HG02884 (cell line): Measurements from ENCODE around the gene NFAT5.
"Not testable (repeated sequence)": the region's sequence is repeated elsewhere in the genome, so short reads cannot be mapped to it uniquely, and the experiment has no call there.

ENCODE experiments used
- ATAC-seq: cut with Tn5 transposase; IDR thresholded peaks from one replicate; pipeline ENCODE4 v1.9.1; 2021; ENCODE audit warnings: mild to moderate bottlenecking, moderate library complexity; ENCODE audit not compliant: unreplicated experiment

The NFAT5 gene

GRCh38 chr16:69729030-69729429 lies 163.3 kb downstream of the NFAT5 start:
- not testable (repeated sequence) for ATAC-seq

- not testable (repeated sequence) for ATAC-seq
Observed at GRCh38 chr16:69731280-69731679, 165.5 kb downstream of the NFAT5 start.

GRCh38 chr16:69732101-69732500 lies 166.3 kb downstream of the NFAT5 start:
- ATAC-seq, result no peak

GRCh38 chr16:69741519-69741918 lies 175.8 kb downstream of the NFAT5 start:
- no peak for ATAC-seq

GRCh38 chr16:69741951-69742904 lies 176.5 kb downstream of the NFAT5 start:
- no peak for ATAC-seq

- ATAC-seq, result no peak
Observed at GRCh38 chr16:69744363-69745231, 178.8 kb downstream of the NFAT5 start.

GRCh38 chr16:69745232-69745612 lies 179.5 kb downstream of the NFAT5 start:
- no peak for ATAC-seq

GRCh38 chr16:69745959-69746358 lies 180.2 kb downstream of the NFAT5 start:
- no peak for ATAC-seq

- ATAC-seq, result no peak
Observed at GRCh38 chr16:69747115-69747514, 181.3 kb downstream of the NFAT5 start.

- no peak for ATAC-seq
Observed at GRCh38 chr16:69748694-69749345, 183.1 kb downstream of the NFAT5 start.

GRCh38 chr16:69754143-69754468 lies 188.3 kb downstream of the NFAT5 start:
- ATAC-seq, result no peak
